Measurements from ENCODE around the gene TICAM1.
"Not testable (repeated sequence)": the region's sequence is repeated elsewhere in the genome, so short reads cannot be mapped to it uniquely, and the experiment has no call there.

The TICAM1 gene

GRCh38 chr19:4859697-4860096, 28.2 kb upstream of the TICAM1 start:
- no peak overlapping the region for H3K9ac ChIP-seq (ENCODE audit: low read length)
- H3K9me3 ChIP-seq (ENCODE audit: control insufficient read depth, low read length) = no peaks in the 10 kb centered on the region
- no peaks in the 10 kb centered on the region for H3K27me3 ChIP-seq (ENCODE audit: control insufficient read depth, insufficient read depth, low read length)
- H3K4me3 ChIP-seq (ENCODE audit: low read length) = no peak overlapping the region
- no peaks in the 10 kb centered on the region for H3K36me3 ChIP-seq (ENCODE audit: control insufficient read depth, insufficient read depth, low read length)
- H3K4me1 ChIP-seq (ENCODE audit: control insufficient read depth, insufficient read depth, low read length) = peaks cover 5% of the 10 kb centered on the region

GRCh38 chr19:4856468-4856867, 25.0 kb upstream of the TICAM1 start:
- H3K4me3 ChIP-seq (ENCODE audit: low read length); H3K9ac ChIP-seq (ENCODE audit: low read length); H3K27me3 ChIP-seq (ENCODE audit: control insufficient read depth, insufficient read depth, low read length); H3K4me1 ChIP-seq (ENCODE audit: control insufficient read depth, insufficient read depth, low read length); H3K36me3 ChIP-seq (ENCODE audit: control insufficient read depth, insufficient read depth, low read length); H3K9me3 ChIP-seq (ENCODE audit: control insufficient read depth, low read length): not testable (repeated sequence)

GRCh38 chr19:4853506-4853905, 22.0 kb upstream of the TICAM1 start:
- not testable (repeated sequence) for H3K36me3 ChIP-seq (ENCODE audit: control insufficient read depth, insufficient read depth, low read length); H3K27me3 ChIP-seq (ENCODE audit: control insufficient read depth, insufficient read depth, low read length); H3K9ac ChIP-seq (ENCODE audit: low read length); H3K9me3 ChIP-seq (ENCODE audit: control insufficient read depth, low read length); H3K4me3 ChIP-seq (ENCODE audit: low read length); H3K4me1 ChIP-seq (ENCODE audit: control insufficient read depth, insufficient read depth, low read length)

GRCh38 chr19:4852484-4852883, 21.0 kb upstream of the TICAM1 start:
- no peak overlapping the region for H3K9ac ChIP-seq (ENCODE audit: low read length)
- no peaks in the 10 kb centered on the region for H3K9me3 ChIP-seq (ENCODE audit: control insufficient read depth, low read length)
- H3K4me1 ChIP-seq (ENCODE audit: control insufficient read depth, insufficient read depth, low read length) = no peaks in the 10 kb centered on the region
- no peaks in the 10 kb centered on the region for H3K27me3 ChIP-seq (ENCODE audit: control insufficient read depth, insufficient read depth, low read length)
- no peak overlapping the region for H3K4me3 ChIP-seq (ENCODE audit: low read length)
- H3K36me3 ChIP-seq (ENCODE audit: control insufficient read depth, insufficient read depth, low read length) = peaks cover 4% of the 10 kb centered on the region

- no peaks in the 10 kb centered on the region for H3K4me1 ChIP-seq (ENCODE audit: control insufficient read depth, insufficient read depth, low read length)
- H3K9me3 ChIP-seq (ENCODE audit: control insufficient read depth, low read length) = no peaks in the 10 kb centered on the region
- no peak overlapping the region for H3K4me3 ChIP-seq (ENCODE audit: low read length)
- no peaks in the 10 kb centered on the region for H3K27me3 ChIP-seq (ENCODE audit: control insufficient read depth, insufficient read depth, low read length)
- H3K9ac ChIP-seq (ENCODE audit: low read length) = no peak overlapping the region
- peaks cover 4% of the 10 kb centered on the region for H3K36me3 ChIP-seq (ENCODE audit: control insufficient read depth, insufficient read depth, low read length)
These were observed 20.2 kb upstream of the TICAM1 start for GRCh38 chr19:4851551-4852290.

GRCh38 chr19:4849019-4849418, 17.5 kb upstream of the TICAM1 start:
- Histone ChIP-seq H3K4me1 (ENCODE audit: control insufficient read depth, insufficient read depth, low read length) (no peaks in the 10 kb centered on the region), H3K27me3 (ENCODE audit: control insufficient read depth, insufficient read depth, low read length) (no peaks in the 10 kb centered on the region), H3K9me3 (ENCODE audit: control insufficient read depth, low read length) (no peaks in the 10 kb centered on the region), H3K36me3 (ENCODE audit: control insufficient read depth, insufficient read depth, low read length) (peaks cover 4% of the 10 kb centered on the region), H3K9ac (ENCODE audit: low read length) (no peak overlapping the region), H3K4me3 (ENCODE audit: low read length) (no peak overlapping the region)

- H3K9me3 ChIP-seq (ENCODE audit: control insufficient read depth, low read length) = no peaks in the 10 kb centered on the region
- H3K4me1 ChIP-seq (ENCODE audit: control insufficient read depth, insufficient read depth, low read length) = no peaks in the 10 kb centered on the region
- H3K27me3 ChIP-seq (ENCODE audit: control insufficient read depth, insufficient read depth, low read length) = no peaks in the 10 kb centered on the region
- H3K36me3 ChIP-seq (ENCODE audit: control insufficient read depth, insufficient read depth, low read length) = peaks cover 4% of the 10 kb centered on the region
- H3K4me3 ChIP-seq (ENCODE audit: low read length) = no peak overlapping the region
- H3K9ac ChIP-seq (ENCODE audit: low read length) = no peak overlapping the region
These were observed 15.9 kb upstream of the TICAM1 start for GRCh38 chr19:4847190-4847973.

GRCh38 chr19:4845975-4846374, 14.5 kb upstream of the TICAM1 start:
- H3K27me3 ChIP-seq (ENCODE audit: control insufficient read depth, insufficient read depth, low read length); H3K4me1 ChIP-seq (ENCODE audit: control insufficient read depth, insufficient read depth, low read length); H3K36me3 ChIP-seq (ENCODE audit: control insufficient read depth, insufficient read depth, low read length); H3K9me3 ChIP-seq (ENCODE audit: control insufficient read depth, low read length); H3K9ac ChIP-seq (ENCODE audit: low read length); H3K4me3 ChIP-seq (ENCODE audit: low read length): not testable (repeated sequence)

GRCh38 chr19:4844348-4845179, 13.1 kb upstream of the TICAM1 start:
- no peaks in the 10 kb centered on the region for H3K36me3 ChIP-seq (ENCODE audit: control insufficient read depth, insufficient read depth, low read length)
- no peak overlapping the region for H3K4me3 ChIP-seq (ENCODE audit: low read length)
- no peaks in the 10 kb centered on the region for H3K27me3 ChIP-seq (ENCODE audit: control insufficient read depth, insufficient read depth, low read length)
- no peak overlapping the region for H3K9ac ChIP-seq (ENCODE audit: low read length)
- no peaks in the 10 kb centered on the region for H3K4me1 ChIP-seq (ENCODE audit: control insufficient read depth, insufficient read depth, low read length)
- no peaks in the 10 kb centered on the region for H3K9me3 ChIP-seq (ENCODE audit: control insufficient read depth, low read length)

GRCh38 chr19:4843647-4843965, 12.1 kb upstream of the TICAM1 start:
- H3K36me3 ChIP-seq (ENCODE audit: control insufficient read depth, insufficient read depth, low read length) = no peaks in the 10 kb centered on the region
- no peaks in the 10 kb centered on the region for H3K4me1 ChIP-seq (ENCODE audit: control insufficient read depth, insufficient read depth, low read length)
- H3K27me3 ChIP-seq (ENCODE audit: control insufficient read depth, insufficient read depth, low read length) = no peaks in the 10 kb centered on the region
- H3K9ac ChIP-seq (ENCODE audit: low read length) = no peak overlapping the region
- no peaks in the 10 kb centered on the region for H3K9me3 ChIP-seq (ENCODE audit: control insufficient read depth, low read length)
- H3K4me3 ChIP-seq (ENCODE audit: low read length) = no peak overlapping the region

GRCh38 chr19:4839192-4839591, 7.7 kb upstream of the TICAM1 start:
- H3K4me3 ChIP-seq (ENCODE audit: low read length) = no peak overlapping the region
- H3K4me1 ChIP-seq (ENCODE audit: control insufficient read depth, insufficient read depth, low read length) = no peaks in the 10 kb centered on the region
- H3K9me3 ChIP-seq (ENCODE audit: control insufficient read depth, low read length) = no peaks in the 10 kb centered on the region
- H3K9ac ChIP-seq (ENCODE audit: low read length) = no peak overlapping the region
- H3K36me3 ChIP-seq (ENCODE audit: control insufficient read depth, insufficient read depth, low read length) = no peaks in the 10 kb centered on the region
- H3K27me3 ChIP-seq (ENCODE audit: control insufficient read depth, insufficient read depth, low read length) = no peaks in the 10 kb centered on the region

GRCh38 chr19:4832776-4833175, 1.3 kb upstream of the TICAM1 start:
- no peaks in the 10 kb centered on the region for H3K9me3 ChIP-seq (ENCODE audit: control insufficient read depth, low read length)
- no peak overlapping the region for H3K4me3 ChIP-seq (ENCODE audit: low read length)
- no peaks in the 10 kb centered on the region for H3K27me3 ChIP-seq (ENCODE audit: control insufficient read depth, insufficient read depth, low read length)
- no peak overlapping the region for H3K9ac ChIP-seq (ENCODE audit: low read length)
- no peaks in the 10 kb centered on the region for H3K36me3 ChIP-seq (ENCODE audit: control insufficient read depth, insufficient read depth, low read length)
- H3K4me1 ChIP-seq (ENCODE audit: control insufficient read depth, insufficient read depth, low read length) = peaks cover 18% of the 10 kb centered on the region
